DOHH2 (cell line): ENCODE results near the gene CCDC102A.

Experiments used
- EZH2phosphoT487 ChIP-seq: fragments of 200-600 bp; sonication (generic); IDR thresholded peaks from 2 replicates; pipeline ENCODE4 v1.6.1; 2017; ENCODE audit warnings: borderline replicate concordance, mild to moderate bottlenecking, antibody characterized with exemption, low read length, moderate library complexity, mixed read lengths
- TF ChIP-seq, protein P1 (sequence below): fragments of 200-600 bp; sonication (generic); IDR thresholded peaks from one replicate; pipeline ENCODE4 v1.5.1; 2014; ENCODE audit warnings: antibody characterized with exemption, mild to moderate bottlenecking, low read depth, low read length; ENCODE audit not compliant: poor library complexity, severe bottlenecking

DNA sequence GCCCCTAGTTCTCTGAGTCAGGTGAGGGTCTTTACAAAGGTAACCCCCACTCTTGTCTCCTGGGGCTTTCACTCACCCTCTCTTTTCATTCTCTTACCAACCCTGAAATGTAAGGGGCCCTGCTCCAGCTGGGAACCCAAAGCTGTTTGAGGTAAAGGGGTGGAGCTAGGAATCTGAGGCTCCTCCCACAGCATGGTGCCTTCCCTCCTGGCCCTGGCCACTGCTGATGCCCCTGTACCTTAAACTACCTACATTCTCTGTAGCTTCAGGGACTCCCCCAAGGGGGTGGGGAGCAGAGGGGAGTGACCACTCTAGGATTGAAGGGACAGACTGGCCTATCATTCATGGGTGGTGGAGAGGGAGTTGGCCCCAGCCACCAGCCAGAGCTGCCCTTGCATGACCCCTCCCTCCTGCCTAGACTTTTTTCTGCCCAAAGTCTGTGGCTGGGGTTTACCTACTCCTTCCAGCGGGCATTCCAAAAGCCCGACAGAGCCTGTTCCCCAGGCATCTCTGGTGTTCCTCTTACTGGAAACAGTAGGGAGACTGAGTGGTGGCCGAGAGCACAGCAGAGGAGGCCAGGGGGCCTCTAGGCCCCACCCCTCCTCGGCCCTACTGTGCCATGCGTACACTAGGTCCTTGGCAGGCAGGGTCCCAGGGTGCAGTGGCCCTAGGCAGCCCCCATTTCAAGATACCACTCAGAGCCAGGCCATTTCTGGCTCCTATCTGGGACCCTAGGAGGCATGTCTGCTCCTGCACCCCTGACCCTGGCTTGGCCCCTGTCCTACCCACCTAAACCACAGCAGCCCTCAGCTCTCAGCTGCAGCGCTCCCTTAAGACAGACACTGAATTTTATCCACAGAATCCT, 59.6 kb downstream of the CCDC102A start:
- TF ChIP-seq, protein P1, sequence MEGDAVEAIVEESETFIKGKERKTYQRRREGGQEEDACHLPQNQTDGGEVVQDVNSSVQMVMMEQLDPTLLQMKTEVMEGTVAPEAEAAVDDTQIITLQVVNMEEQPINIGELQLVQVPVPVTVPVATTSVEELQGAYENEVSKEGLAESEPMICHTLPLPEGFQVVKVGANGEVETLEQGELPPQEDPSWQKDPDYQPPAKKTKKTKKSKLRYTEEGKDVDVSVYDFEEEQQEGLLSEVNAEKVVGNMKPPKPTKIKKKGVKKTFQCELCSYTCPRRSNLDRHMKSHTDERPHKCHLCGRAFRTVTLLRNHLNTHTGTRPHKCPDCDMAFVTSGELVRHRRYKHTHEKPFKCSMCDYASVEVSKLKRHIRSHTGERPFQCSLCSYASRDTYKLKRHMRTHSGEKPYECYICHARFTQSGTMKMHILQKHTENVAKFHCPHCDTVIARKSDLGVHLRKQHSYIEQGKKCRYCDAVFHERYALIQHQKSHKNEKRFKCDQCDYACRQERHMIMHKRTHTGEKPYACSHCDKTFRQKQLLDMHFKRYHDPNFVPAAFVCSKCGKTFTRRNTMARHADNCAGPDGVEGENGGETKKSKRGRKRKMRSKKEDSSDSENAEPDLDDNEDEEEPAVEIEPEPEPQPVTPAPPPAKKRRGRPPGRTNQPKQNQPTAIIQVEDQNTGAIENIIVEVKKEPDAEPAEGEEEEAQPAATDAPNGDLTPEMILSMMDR, result no peak
- no peak for TF ChIP-seq EZH2phosphoT487
